Ecto neural progenitor cell (in vitro differentiated cells): ENCODE results near the gene CFDP1.
"Not testable (repeated sequence)": the region's sequence is repeated elsewhere in the genome, so short reads cannot be mapped to it uniquely, and the experiment has no call there.

Source experiments
- DNase-seq: peaks from one replicate; pipeline ENCODE4 v3.0.0-alpha.2; 2018; ENCODE audit warnings: low spot score

CFDP1 gene

GRCh38 chr16:75458439-75458838 is 25.1 kb upstream of the CFDP1 start:
- no peak for DNase-seq

DNA sequence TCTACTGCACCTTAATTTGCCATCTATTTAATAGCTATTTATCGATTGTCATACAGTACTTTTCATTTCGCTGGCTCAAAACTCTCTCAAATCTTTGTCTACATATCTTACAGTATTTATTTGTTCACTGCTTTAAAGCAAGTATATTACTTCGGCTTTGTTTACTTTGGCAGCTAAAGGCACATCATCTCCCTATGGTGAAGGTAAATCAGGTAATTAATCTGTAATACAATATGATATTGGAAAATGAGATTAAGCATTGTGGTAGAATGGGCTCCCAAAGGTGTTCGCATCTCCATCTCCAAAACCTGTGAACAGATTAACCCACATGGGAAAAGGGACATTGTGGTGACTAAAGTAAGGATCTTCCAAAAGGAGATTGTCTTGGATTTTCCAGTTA is 24.7 kb upstream of the CFDP1 start:
- DNase-seq = no peak

- no peak for DNase-seq
Measured at GRCh38 chr16:75457485-75458021, 24.2 kb upstream of the CFDP1 start.

GRCh38 chr16:75456971-75457370 is 23.7 kb upstream of the CFDP1 start:
- no peak for DNase-seq

- not testable (repeated sequence) for DNase-seq
Measured at GRCh38 chr16:75456486-75456885, 23.2 kb upstream of the CFDP1 start.

DNA sequence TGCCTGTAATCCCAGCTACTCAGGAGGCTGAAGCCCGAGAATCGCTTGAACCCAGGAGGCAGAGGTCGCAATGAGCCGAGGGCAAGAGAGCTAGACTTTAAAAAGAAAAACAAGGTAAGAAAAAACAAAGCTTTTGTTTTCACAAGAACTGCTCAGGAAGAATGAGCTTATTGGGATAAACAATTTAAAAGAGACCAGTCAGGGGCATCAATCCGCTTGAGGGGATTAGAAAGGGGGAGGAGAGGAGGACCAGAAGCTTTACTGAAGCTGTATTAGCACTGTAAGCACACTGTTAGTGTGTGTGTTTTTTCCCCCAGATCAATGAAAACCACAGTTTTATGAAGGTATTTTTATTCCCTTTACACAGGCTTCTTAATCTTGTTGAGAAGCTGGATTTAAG is 22.4 kb upstream of the CFDP1 start:
- DNase-seq = no peak

DNA sequence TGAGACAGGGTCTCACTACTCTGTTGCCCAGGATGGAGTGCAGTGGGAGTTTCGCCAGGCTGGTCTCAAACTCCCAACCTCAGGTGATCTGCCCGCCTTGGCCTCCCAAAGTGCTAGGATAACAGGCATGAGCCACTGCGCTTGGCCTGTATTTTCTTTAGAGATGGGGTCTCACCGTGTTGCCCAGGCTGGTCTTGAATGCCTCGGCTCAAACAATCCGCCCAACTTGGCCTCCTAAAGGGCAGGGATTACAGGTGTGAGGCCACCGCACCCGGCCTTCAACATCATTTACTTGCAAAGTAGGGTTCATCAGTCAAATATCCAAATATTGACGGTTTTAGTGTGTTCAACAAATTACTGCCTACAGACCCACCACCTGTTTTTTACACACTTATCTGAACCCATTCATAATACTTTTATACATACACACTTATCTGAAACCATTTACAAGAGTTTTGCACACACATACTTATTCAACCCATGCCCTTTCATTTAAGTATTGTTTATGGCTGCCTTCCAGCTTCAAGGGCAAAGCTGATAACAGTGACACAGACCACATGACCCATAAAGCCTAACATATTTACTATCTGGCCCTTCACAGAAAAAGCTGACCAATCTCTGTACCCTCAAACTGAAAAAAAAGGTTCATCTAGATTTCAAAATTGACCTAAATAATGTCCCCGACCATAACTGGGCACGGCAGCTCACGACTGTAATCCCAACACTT is 19.3 kb upstream of the CFDP1 start:
- no peak for DNase-seq

DNA sequence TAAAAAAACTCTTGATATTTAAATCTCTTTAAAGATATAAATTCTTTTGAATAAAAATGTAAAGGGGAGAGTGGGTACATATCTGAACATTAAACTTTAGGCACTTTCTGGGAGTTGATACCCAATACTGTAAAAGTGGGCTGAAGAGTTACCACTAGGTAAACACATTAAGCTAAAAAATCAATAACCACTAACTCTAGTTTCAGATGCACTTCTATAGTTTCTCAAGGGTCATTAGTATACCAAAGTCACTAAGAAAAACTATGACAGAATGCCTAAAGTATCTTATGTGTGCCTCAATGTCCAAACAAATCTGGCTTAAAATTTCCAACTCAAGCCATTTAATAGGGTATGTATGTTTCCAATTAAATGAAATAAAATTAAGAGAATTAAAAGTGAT is 13.1 kb upstream of the CFDP1 start:
- DNase-seq = no peak

GRCh38 chr16:75445298-75445697 is 12.0 kb upstream of the CFDP1 start:
- DNase-seq = peak; percentile 4

DNA sequence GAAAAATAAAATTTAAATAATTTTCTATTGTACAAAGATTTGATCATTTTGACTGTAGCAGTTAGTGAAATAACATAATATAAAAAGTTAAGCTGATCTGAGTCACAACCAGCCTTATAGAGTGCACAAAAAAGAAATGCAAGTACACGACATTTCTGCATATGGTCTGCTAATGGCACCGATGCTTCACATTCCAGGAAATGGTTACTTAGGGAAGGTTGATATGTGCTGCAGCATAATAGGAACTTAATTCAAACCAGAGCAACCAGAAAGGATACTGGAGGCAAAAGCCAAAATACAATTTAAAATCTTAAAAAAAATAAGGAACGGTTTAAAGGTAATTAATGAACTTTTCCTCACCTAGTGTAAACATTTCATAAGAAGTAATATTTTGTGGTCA is 10.0 kb upstream of the CFDP1 start:
- DNase-seq = no peak

- DNase-seq = no peak
Measured at GRCh38 chr16:75433732-75434413, 570 bp upstream of the CFDP1 start.

- DNase-seq = no peak
Measured at GRCh38 chr16:75429621-75430403, 3.5 kb downstream of the CFDP1 start.

- not testable (repeated sequence) for DNase-seq
Measured at GRCh38 chr16:75426524-75426923, 6.8 kb downstream of the CFDP1 start.

GRCh38 chr16:75424105-75424762 is 9.1 kb downstream of the CFDP1 start:
- not testable (repeated sequence) for DNase-seq

GRCh38 chr16:75423723-75424104 is 9.6 kb downstream of the CFDP1 start:
- no peak for DNase-seq

DNA sequence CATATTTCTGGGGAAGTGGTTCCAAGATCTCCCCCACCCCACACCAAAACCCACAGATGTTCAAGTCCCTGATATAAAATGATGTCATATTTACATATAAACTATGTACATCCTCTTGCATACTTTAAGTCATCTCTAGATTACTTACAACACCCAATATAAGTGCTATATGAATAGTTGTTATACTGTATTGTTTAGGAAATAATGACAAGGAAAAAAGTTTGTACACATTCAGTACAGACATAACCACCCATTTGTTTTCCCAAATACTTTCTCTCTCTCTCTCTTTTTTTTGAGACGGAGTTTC is 11.5 kb downstream of the CFDP1 start:
- DNase-seq = no peak

GRCh38 chr16:75420987-75421819 is 12.1 kb downstream of the CFDP1 start:
- peak; percentile 83 for DNase-seq

- DNase-seq = no peak
Measured at GRCh38 chr16:75416904-75417565, 16.3 kb downstream of the CFDP1 start.

GRCh38 chr16:75415169-75415905 is 18.0 kb downstream of the CFDP1 start:
- DNase-seq = no peak

- DNase-seq = no peak
Measured at GRCh38 chr16:75413951-75414350, 19.4 kb downstream of the CFDP1 start.
